T-cell (primary cell): ENCODE data around the gene SLC38A11. TPM values are rescaled to one million over a fixed set of nuclear protein-coding genes. Genes with fewer than 3 reads are reported as not detected.

ENCODE experiments used
- ATAC-seq, 4 experiments: fragments of 200-7000 bp in 3 of 4; fragments of 150-1000 bp in 1 of 4; cut with Tn5 transposase; replicated peaks in 1 of 4; 1 replicate in 3 of 4; 2 replicates in 1 of 4; pipeline ENCODE4 v1.10.0; 2021; ENCODE audit warnings: moderate library complexity in 3 of 4, mild to moderate bottlenecking in 2 of 4, moderate number of reproducible peaks in 1 of 4
- CTCF ChIA-PET, 2 donors: fragments of 300-600 bp; sonication (Branson Sonifier 250); formaldehyde crosslinking; loops; one replicate each; lab custom pipeline; 2022; ENCODE audit warnings: antibody characterized with exemption in 2 of 2; lab: Charles Lee
- POLR2A ChIA-PET, 2 donors: fragments of 300-600 bp; sonication (Branson Sonifier 250); formaldehyde crosslinking; loops; one replicate each; lab custom pipeline; 2022; ENCODE audit warnings: antibody characterized with exemption in 2 of 2; lab: Charles Lee
- DNase-seq, 35 experiments: peaks; one replicate each; pipeline versions ENCODE4 v3.0.0 to v3.0.0-alpha.2; 2013 to 2023
- H3K27ac ChIP-seq: one replicate; pipeline ENCODE4 v1.5.1; 2013; ENCODE audit warnings: low read length
- H3K27me3 ChIP-seq, 2 experiments: replicated peaks in 1 of 2; 1 replicate in 1 of 2; 2 replicates in 1 of 2; pipeline versions ENCODE4 v1.6.1 to v1.7.0; 2013; ENCODE audit warnings: low read length in 1 of 2, mixed read lengths in 1 of 2; ENCODE audit not compliant: control insufficient read depth in 2 of 2, insufficient read depth in 2 of 2; ENCODE audit errors: extremely low read depth in 1 of 2
- H3K36me3 ChIP-seq, 2 donors: 1 replicate in 1 of 2; 2 replicates in 1 of 2; pipeline versions ENCODE4 v1.6.1 to v1.7.0; 2013; ENCODE audit warnings: low read length in 1 of 2; ENCODE audit not compliant: control insufficient read depth in 2 of 2, insufficient read depth in 1 of 2; ENCODE audit errors: extremely low read depth in 1 of 2
- H3K4me1 ChIP-seq, 2 experiments: 1 replicate in 1 of 2; 2 replicates in 1 of 2; pipeline versions ENCODE4 v1.6.1 to v1.7.0; 2013; ENCODE audit warnings: low read length in 2 of 2, mixed read lengths in 1 of 2; ENCODE audit not compliant: insufficient read depth in 2 of 2, control insufficient read depth in 1 of 2; ENCODE audit errors: extremely low read depth in 1 of 2
- H3K4me3 ChIP-seq, 2 donors: 1 replicate in 1 of 2; 2 replicates in 1 of 2; pipeline versions ENCODE4 v1.5.1 to v1.7.0; 2013; ENCODE audit warnings: mild to moderate bottlenecking in 2 of 2, low read length in 1 of 2, moderate library complexity in 1 of 2; ENCODE audit not compliant: control insufficient read depth in 1 of 2; ENCODE audit errors: extremely low read depth in 1 of 2
- H3K9me3 ChIP-seq: 2 replicates; pipeline ENCODE4 v1.7.0; 2013
- H3K27ac Mint-ChIP-seq, 2 donors: one replicate each; pipeline ENCODE4 v1.8.0; 2020 to 2021; ENCODE audit warnings: mild to moderate bottlenecking in 2 of 2, mixed read lengths in 2 of 2
- H3K27me3 Mint-ChIP-seq, 2 donors: one replicate each; pipeline ENCODE4 v1.8.0; 2021 to 2022; ENCODE audit warnings: mixed read lengths in 2 of 2
- H3K36me3 Mint-ChIP-seq: one replicate; pipeline ENCODE4 v1.8.0; 2021; ENCODE audit warnings: mixed read lengths
- H3K4me1 Mint-ChIP-seq, 3 donors: one replicate each; pipeline ENCODE4 v1.8.0; 2020 to 2022; ENCODE audit warnings: mixed read lengths in 3 of 3, mild to moderate bottlenecking in 1 of 3
- H3K4me3 Mint-ChIP-seq, 3 donors: one replicate each; pipeline ENCODE4 v1.8.0; 2020 to 2022; ENCODE audit warnings: mild to moderate bottlenecking in 3 of 3, mixed read lengths in 3 of 3, moderate library complexity in 3 of 3
- H3K9me3 Mint-ChIP-seq, 3 donors: one replicate each; pipeline ENCODE4 v1.8.0; 2020 to 2022; ENCODE audit warnings: mixed read lengths in 3 of 3
- WGBS: methylation state at CpG from one replicate; pipeline ENCODE4 v1.1.5; 2013; ENCODE audit warnings: missing lambda C conversion rate; ENCODE audit not compliant: insufficient coverage; 5-methylcytosine and 5-hydroxymethylcytosine counted together
- total RNA-seq, 35 experiments: library from RNA in 6 of 35; stranded (reverse) in 6 of 35; fragments of 120-200 nt in 1 of 35; gene quantifications; one replicate each; pipeline versions ENCODE4 v1.2.1 to v1.2.4 and lab custom pipeline; 2013 to 2026

Gene SLC38A11
- total RNA-seq, 5 donors from 2014 or later (not counting 1 experiment from before 2014, with no cell fraction given) = 0.38 to 0.72 TPM; not detected in 3

- ATAC-seq = no peak
- Histone ChIP-seq H3K9me3 (no peaks in the 10 kb centered on the region), H3K36me3 (no peaks in the 10 kb centered on the region), H3K27ac (no peak overlapping the region), H3K4me3 (no peak overlapping the region), H3K27me3 (no peaks in the 10 kb centered on the region), H3K4me1 (no peaks in the 10 kb centered on the region)
- no peaks in the 10 kb centered on the region for H3K36me3 Mint-ChIP-seq
- POLR2A ChIA-PET = no interaction called here
- H3K4me3 Mint-ChIP-seq = no peak overlapping the region
- H3K27me3 Mint-ChIP-seq = no peaks in the 10 kb centered on the region
- no peaks in the 10 kb centered on the region for H3K9me3 Mint-ChIP-seq
- CTCF ChIA-PET = interaction anchor here in 1 of 2 donors (1.2 kb wide), 1 partner anchor 16 kb away, joined by 3 read pairs; no protein-coding TSS in a partner anchor
- no peak for DNase-seq
- no peak overlapping the region for H3K27ac Mint-ChIP-seq
- WGBS = no CpG with 5 or more reads among the region's 1 CpG
- peaks cover 7 to 10% (median 9%) of the 10 kb centered on the region in 3 donors for H3K4me1 Mint-ChIP-seq
These were observed 20.6 kb upstream of the SLC38A11 start for GRCh38 chr2:164975891-164976290.

- ChIA-PET POLR2A (no interaction called here), CTCF (no interaction called here)
- no peaks in the 10 kb centered on the region for H3K36me3 ChIP-seq
- Mint-ChIP-seq H3K4me3 (no peak overlapping the region), H3K27me3 (no peaks in the 10 kb centered on the region), H3K27ac (no peak overlapping the region), H3K9me3 (no peaks in the 10 kb centered on the region), H3K36me3 (no peaks in the 10 kb centered on the region), H3K4me1 (peaks cover 7 to 9% (median 9%) of the 10 kb centered on the region in 3 donors)
- WGBS = no CpG with 5 or more reads among the region's 1 CpG
- no peak for ATAC-seq
- H3K27me3 ChIP-seq = no peaks in the 10 kb centered on the region
- no peaks in the 10 kb centered on the region for H3K4me1 ChIP-seq
- no peak overlapping the region for H3K4me3 ChIP-seq
- DNase-seq = no peak
- no peak overlapping the region for H3K27ac ChIP-seq
- no peaks in the 10 kb centered on the region for H3K9me3 ChIP-seq
These were observed 18.9 kb upstream of the SLC38A11 start for GRCh38 chr2:164974221-164974620.

- Mint-ChIP-seq H3K9me3 (no peaks in the 10 kb centered on the region), H3K4me3 (no peak overlapping the region), H3K36me3 (no peaks in the 10 kb centered on the region), H3K4me1 (peaks cover 7 to 9% (median 9%) of the 10 kb centered on the region in 3 donors), H3K27ac (no peak overlapping the region), H3K27me3 (peaks cover 0 to 3% of the 10 kb centered on the region in 2 donors)
- H3K27ac ChIP-seq = no peak overlapping the region
- CTCF ChIA-PET = no interaction called here
- no peaks in the 10 kb centered on the region for H3K36me3 ChIP-seq
- ATAC-seq (no peak), DNase-seq (no peak)
- POLR2A ChIA-PET = no interaction called here
- no peak overlapping the region for H3K4me3 ChIP-seq
- H3K9me3 ChIP-seq = no peaks in the 10 kb centered on the region
- no peaks in the 10 kb centered on the region for H3K4me1 ChIP-seq
- no CpG with 5 or more reads among the region's 4 CpGs for WGBS
- H3K27me3 ChIP-seq = no peaks in the 10 kb centered on the region
These were observed 16.9 kb upstream of the SLC38A11 start for GRCh38 chr2:164972216-164972615.

- Mint-ChIP-seq H3K9me3 (no peaks in the 10 kb centered on the region), H3K36me3 (no peaks in the 10 kb centered on the region), H3K4me3 (no peak overlapping the region), H3K4me1 (peaks cover 7 to 9% (median 9%) of the 10 kb centered on the region in 3 donors), H3K27ac (no peak overlapping the region), H3K27me3 (peaks cover 0 to 3% of the 10 kb centered on the region in 2 donors)
- Histone ChIP-seq H3K4me3 (no peak overlapping the region), H3K4me1 (no peaks in the 10 kb centered on the region), H3K36me3 (no peaks in the 10 kb centered on the region), H3K9me3 (no peaks in the 10 kb centered on the region), H3K27ac (no peak overlapping the region), H3K27me3 (no peaks in the 10 kb centered on the region)
- ChIA-PET POLR2A (no interaction called here), CTCF (interaction anchor here in 1 of 2 donors (1.1 kb wide), 1 partner anchor 48 kb away, joined by 4 read pairs; no protein-coding TSS in a partner anchor)
- ATAC-seq = no peak
- DNase-seq = no peak
- no CpG with 5 or more reads among the region's 2 CpGs for WGBS
These were observed 14.8 kb upstream of the SLC38A11 start for GRCh38 chr2:164969909-164970690.

- ATAC-seq = no peak
- Mint-ChIP-seq H3K27ac (no peak overlapping the region), H3K27me3 (peaks cover 0 to 3% of the 10 kb centered on the region in 2 donors), H3K36me3 (no peaks in the 10 kb centered on the region), H3K4me1 (peaks cover 0 to 3% (median 0%) of the 10 kb centered on the region in 3 donors), H3K4me3 (no peak overlapping the region), H3K9me3 (no peaks in the 10 kb centered on the region)
- no peak for DNase-seq
- ChIA-PET POLR2A (no interaction called here), CTCF (interaction anchor here in 1 of 2 donors (0.6 kb wide), 1 partner anchor 49 kb away, joined by 4 read pairs; no protein-coding TSS in a partner anchor)
- no peaks in the 10 kb centered on the region for H3K9me3 ChIP-seq
- H3K4me1 ChIP-seq = no peaks in the 10 kb centered on the region
- no peaks in the 10 kb centered on the region for H3K27me3 ChIP-seq
- 100% methylated on average over 2 of the region's 2 CpGs for WGBS
- H3K36me3 ChIP-seq = no peaks in the 10 kb centered on the region
- no peak overlapping the region for H3K4me3 ChIP-seq
- no peak overlapping the region for H3K27ac ChIP-seq
These were observed 12.5 kb upstream of the SLC38A11 start for GRCh38 chr2:164967781-164968228.

GRCh38 chr2:164967361-164967760, 12.0 kb upstream of the SLC38A11 start:
- H3K27me3 ChIP-seq = no peaks in the 10 kb centered on the region
- Mint-ChIP-seq H3K36me3 (no peaks in the 10 kb centered on the region), H3K4me3 (no peak overlapping the region), H3K27ac (no peak overlapping the region), H3K27me3 (peaks cover 0 to 3% of the 10 kb centered on the region in 2 donors), H3K4me1 (peaks cover 0 to 3% (median 0%) of the 10 kb centered on the region in 3 donors), H3K9me3 (no peaks in the 10 kb centered on the region)
- H3K4me1 ChIP-seq = no peaks in the 10 kb centered on the region
- no peaks in the 10 kb centered on the region for H3K36me3 ChIP-seq
- ATAC-seq (no peak), DNase-seq (no peak)
- ChIA-PET CTCF (interaction anchor here in 1 of 2 donors (0.6 kb wide), 1 partner anchor 49 kb away, joined by 4 read pairs; no protein-coding TSS in a partner anchor), POLR2A (no interaction called here)
- no peak overlapping the region for H3K4me3 ChIP-seq
- no peaks in the 10 kb centered on the region for H3K9me3 ChIP-seq
- no peak overlapping the region for H3K27ac ChIP-seq
- no CpG with 5 or more reads among the region's 2 CpGs for WGBS
